Liver (tissue), 9 donors: ENCODE measurements around the gene DUSP21. TPM values are rescaled to one million over a fixed set of nuclear protein-coding genes. Genes with fewer than 3 reads are reported as not detected.

Experiments used
- DNase-seq: peaks from one replicate; pipeline ENCODE4 v3.0.0-alpha.2; 2017; ENCODE audit warnings: low spot score
- H3K27ac ChIP-seq, 2 donors: one replicate each; pipeline ENCODE4 v1.7.0; 2013; ENCODE audit warnings: inconsistent platforms in 2 of 2, low read length in 2 of 2, control low read depth in 1 of 2, low read depth in 1 of 2, mild to moderate bottlenecking in 1 of 2
- H3K27me3 ChIP-seq, 4 donors: one replicate each; pipeline versions ENCODE4 v1.6.1 to v1.7.0; 2013; ENCODE audit warnings: low read length in 3 of 4, inconsistent platforms in 1 of 4, mild to moderate bottlenecking in 1 of 4, moderate library complexity in 1 of 4; ENCODE audit not compliant: control insufficient read depth in 4 of 4, insufficient read depth in 4 of 4
- H3K36me3 ChIP-seq, 4 donors: one replicate each; pipeline versions ENCODE4 v1.6.1 to v1.7.0; 2013; ENCODE audit warnings: low read length in 3 of 4, mild to moderate bottlenecking in 3 of 4, low read depth in 1 of 4, moderate library complexity in 1 of 4; ENCODE audit not compliant: control insufficient read depth in 4 of 4, insufficient read depth in 3 of 4
- H3K4me1 ChIP-seq, 4 donors: one replicate each; pipeline versions ENCODE4 v1.6.1 to v1.7.0; 2013; ENCODE audit warnings: low read length in 3 of 4, mild to moderate bottlenecking in 3 of 4, moderate library complexity in 1 of 4; ENCODE audit not compliant: control insufficient read depth in 4 of 4, insufficient read depth in 4 of 4
- H3K4me3 ChIP-seq, 3 donors: one replicate each; pipeline versions ENCODE4 v1.6.1 to v1.7.0; 2013; ENCODE audit warnings: low read length in 3 of 3, control low read depth in 1 of 3, low read depth in 1 of 3, mild to moderate bottlenecking in 1 of 3
- H3K9ac ChIP-seq, 2 donors: one replicate each; pipeline ENCODE4 v1.7.0; 2013; ENCODE audit warnings: low read length in 2 of 2, mild to moderate bottlenecking in 2 of 2, moderate library complexity in 2 of 2, control low read depth in 1 of 2, low read depth in 1 of 2
- H3K9me3 ChIP-seq, 4 donors: one replicate each; pipeline versions ENCODE4 v1.6.1 to v1.7.0; 2013; ENCODE audit warnings: low read length in 3 of 4; ENCODE audit not compliant: control insufficient read depth in 4 of 4
- EGR1 ChIP-seq, 2 donors: IDR thresholded peaks; 2 replicates each; pipeline ENCODE4 v1.6.1; 2016 to 2018; ENCODE audit warnings: antibody characterized with exemption in 2 of 2, low read depth in 2 of 2
- FOXA1 ChIP-seq: IDR thresholded peaks from 2 replicates; pipeline ENCODE4 v1.6.1; 2016; ENCODE audit warnings: antibody characterized with exemption
- FOXA2 ChIP-seq: IDR thresholded peaks from 2 replicates; pipeline ENCODE4 v1.6.1; 2016; ENCODE audit warnings: antibody characterized with exemption
- GABPA ChIP-seq, 2 donors: IDR thresholded peaks in 1 of 2; conservative IDR thresholded peaks in 1 of 2; 2 replicates each; pipeline ENCODE4 v1.6.1; 2016; ENCODE audit warnings: antibody characterized with exemption in 2 of 2, mild to moderate bottlenecking in 1 of 2, moderate library complexity in 1 of 2
- HNF4A ChIP-seq, 2 donors: conservative IDR thresholded peaks; 2 replicates each; pipeline ENCODE4 v1.6.1; 2016; ENCODE audit warnings: antibody characterized with exemption in 2 of 2, mild to moderate bottlenecking in 2 of 2
- HNF4G ChIP-seq: IDR thresholded peaks from 2 replicates; pipeline ENCODE4 v1.6.1; 2016; ENCODE audit warnings: antibody characterized with exemption
- JUND ChIP-seq, 2 donors: IDR thresholded peaks; 2 replicates each; pipeline ENCODE4 v1.6.1; 2016; ENCODE audit warnings: antibody characterized with exemption in 2 of 2
- NR2F2 ChIP-seq: IDR thresholded peaks from 2 replicates; pipeline ENCODE4 v1.6.1; 2016; ENCODE audit warnings: antibody characterized with exemption
- RAD21 ChIP-seq, 2 donors: IDR thresholded peaks; 2 replicates each; pipeline ENCODE4 v1.6.1; 2016; ENCODE audit warnings: antibody characterized with exemption in 2 of 2, mild to moderate bottlenecking in 2 of 2
- RXRA ChIP-seq, 2 donors: IDR thresholded peaks; 2 replicates each; pipeline ENCODE4 v1.6.1; 2017 to 2018; ENCODE audit warnings: antibody characterized with exemption in 2 of 2, mild to moderate bottlenecking in 1 of 2
- SP1 ChIP-seq: IDR thresholded peaks from 2 replicates; pipeline ENCODE4 v1.6.1; 2018; ENCODE audit warnings: antibody characterized with exemption, mild to moderate bottlenecking
- TAF1 ChIP-seq: conservative IDR thresholded peaks from 2 replicates; pipeline ENCODE4 v1.6.1; 2016; ENCODE audit warnings: antibody characterized with exemption, mild to moderate bottlenecking
- YY1 ChIP-seq: IDR thresholded peaks from 2 replicates; pipeline ENCODE4 v1.6.1; 2016; ENCODE audit warnings: antibody characterized with exemption, mild to moderate bottlenecking
- WGBS: extraction: QIAGEN DNeasy Blood & Tissue Kit; methylation state at CpG from one replicate; pipeline ENCODE4 v1.1.7; 2013; 5-methylcytosine and 5-hydroxymethylcytosine counted together
- polyA plus RNA-seq, 2 donors: library from polyadenylated mRNA; stranded (reverse) in 1 of 2; unstranded in 1 of 2; fragments of 200-250 nt in 1 of 2; fragments of >200 nt in 1 of 2; fragmentation: Nextera tagmentation in 1 of 2; extraction: Ambion mirVana in 1 of 2; gene quantifications; one replicate each; pipeline versions ENCODE4 v1.2.1 to v1.2.3, GENCODE V29; 2013 to 2015
- total RNA-seq, 2 donors: library from RNA; depleted of rRNA; stranded (reverse); fragments of >200 nt; gene quantifications; one replicate each; pipeline ENCODE4 v1.2.3, GENCODE V29; 2014
- TF ChIP-seq, protein P1 (sequence below): IDR thresholded peaks from 2 replicates; pipeline ENCODE4 v1.6.1; 2016; ENCODE audit warnings: antibody characterized with exemption
- TF ChIP-seq, protein P2 (sequence below): IDR thresholded peaks from 2 replicates; pipeline ENCODE4 v1.6.1; 2016; ENCODE audit warnings: antibody characterized with exemption
- TF ChIP-seq, protein P3 (sequence below): fragments of 150-350 bp; IDR thresholded peaks from 2 replicates; pipeline ENCODE4 v1.5.1; 2017; ENCODE audit warnings: improper control_type of control experiment, low read depth, low read length; ENCODE audit not compliant: missing input control
- TF ChIP-seq, protein P4 (sequence below): IDR thresholded peaks from 2 replicates; pipeline ENCODE4 v1.6.1; 2016; ENCODE audit warnings: antibody characterized with exemption, mild to moderate bottlenecking
- TF ChIP-seq, protein P5 (sequence below): IDR thresholded peaks from 2 replicates; pipeline ENCODE4 v1.6.1; 2016; ENCODE audit warnings: antibody characterized with exemption
- donor health status: healthy.
- donor health status: healthy.
- donor health status: healthy.
- donor health status: healthy.
- donor health status: healthy.

The DUSP21 gene
- total and polyA plus RNA-seq, 4 donors: 1.6 TPM; not detected in 3

DNA sequence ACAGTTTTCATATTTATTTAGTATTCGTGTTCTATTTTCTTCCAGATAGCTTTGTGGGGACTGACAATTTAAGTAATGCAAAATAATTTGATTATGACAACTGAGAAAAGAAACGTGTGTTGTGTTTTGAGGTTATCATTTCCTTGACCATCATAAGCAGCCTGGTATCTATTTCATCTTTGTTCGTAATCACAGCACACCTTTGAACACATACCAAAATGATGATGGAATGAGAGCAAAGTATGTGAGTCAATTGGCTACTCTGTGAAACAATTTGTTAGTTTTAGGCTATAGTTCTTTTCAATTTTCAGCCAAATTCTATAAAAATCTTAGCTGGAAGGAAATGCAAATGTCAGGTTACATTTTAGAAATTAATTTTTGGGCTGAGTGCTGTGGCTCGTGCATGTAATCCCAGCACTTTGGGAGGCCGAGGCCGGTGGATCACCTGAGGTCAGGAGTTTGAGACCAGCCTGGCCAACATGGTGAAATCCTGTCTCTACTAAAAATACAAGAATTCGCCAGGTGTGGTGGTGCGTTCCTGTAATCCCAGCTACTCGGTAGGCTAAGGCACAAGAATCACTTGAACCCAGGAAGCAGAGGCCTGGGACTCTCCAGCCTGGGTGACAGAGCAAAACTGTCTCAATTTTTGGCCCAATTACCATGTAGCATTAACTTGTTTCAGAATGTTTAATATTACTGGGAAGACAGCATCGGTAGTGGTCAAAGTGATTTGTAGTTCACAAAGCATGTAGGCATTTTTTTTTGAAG, 1.1 kb upstream of the DUSP21 start:
- Histone ChIP-seq H3K27me3 (no peaks in the 10 kb centered on the region), H3K4me3 (no peak overlapping the region), H3K9me3 (no peaks in the 10 kb centered on the region), H3K27ac (no peak overlapping the region), H3K36me3 (no peaks in the 10 kb centered on the region), H3K9ac (no peak overlapping the region), H3K4me1 (no peaks in the 10 kb centered on the region)
- TF ChIP-seq YY1: no peak
- TF ChIP-seq JUND (IDR thresholded peaks at IDR 0.05): no peak
- TF ChIP-seq HNF4A (conservative IDR thresholded peaks at IDR 0.05): no peak
- no peak for TF ChIP-seq NR2F2
- no peak for TF ChIP-seq HNF4G
- TF ChIP-seq EGR1 (IDR thresholded peaks at IDR 0.05; ENCODE audit: low read depth in 2 of 2): no peak
- TF ChIP-seq TAF1: no peak
- no peak for TF ChIP-seq SP1
- no peak for TF ChIP-seq GABPA (IDR thresholded peaks at IDR 0.05 in 1 of 2, conservative IDR thresholded peaks at IDR 0.05 in 1 of 2)
- TF ChIP-seq, protein P1, sequence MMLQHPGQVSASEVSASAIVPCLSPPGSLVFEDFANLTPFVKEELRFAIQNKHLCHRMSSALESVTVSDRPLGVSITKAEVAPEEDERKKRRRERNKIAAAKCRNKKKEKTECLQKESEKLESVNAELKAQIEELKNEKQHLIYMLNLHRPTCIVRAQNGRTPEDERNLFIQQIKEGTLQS: no peak
- TF ChIP-seq, protein P2, sequence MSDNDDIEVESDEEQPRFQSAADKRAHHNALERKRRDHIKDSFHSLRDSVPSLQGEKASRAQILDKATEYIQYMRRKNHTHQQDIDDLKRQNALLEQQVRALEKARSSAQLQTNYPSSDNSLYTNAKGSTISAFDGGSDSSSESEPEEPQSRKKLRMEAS: no peak
- no peak for TF ChIP-seq FOXA1
- TF ChIP-seq FOXA2: no peak
- TF ChIP-seq RXRA (IDR thresholded peaks at IDR 0.05): no peak
- TF ChIP-seq, protein P3, sequence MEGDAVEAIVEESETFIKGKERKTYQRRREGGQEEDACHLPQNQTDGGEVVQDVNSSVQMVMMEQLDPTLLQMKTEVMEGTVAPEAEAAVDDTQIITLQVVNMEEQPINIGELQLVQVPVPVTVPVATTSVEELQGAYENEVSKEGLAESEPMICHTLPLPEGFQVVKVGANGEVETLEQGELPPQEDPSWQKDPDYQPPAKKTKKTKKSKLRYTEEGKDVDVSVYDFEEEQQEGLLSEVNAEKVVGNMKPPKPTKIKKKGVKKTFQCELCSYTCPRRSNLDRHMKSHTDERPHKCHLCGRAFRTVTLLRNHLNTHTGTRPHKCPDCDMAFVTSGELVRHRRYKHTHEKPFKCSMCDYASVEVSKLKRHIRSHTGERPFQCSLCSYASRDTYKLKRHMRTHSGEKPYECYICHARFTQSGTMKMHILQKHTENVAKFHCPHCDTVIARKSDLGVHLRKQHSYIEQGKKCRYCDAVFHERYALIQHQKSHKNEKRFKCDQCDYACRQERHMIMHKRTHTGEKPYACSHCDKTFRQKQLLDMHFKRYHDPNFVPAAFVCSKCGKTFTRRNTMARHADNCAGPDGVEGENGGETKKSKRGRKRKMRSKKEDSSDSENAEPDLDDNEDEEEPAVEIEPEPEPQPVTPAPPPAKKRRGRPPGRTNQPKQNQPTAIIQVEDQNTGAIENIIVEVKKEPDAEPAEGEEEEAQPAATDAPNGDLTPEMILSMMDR: no peak
- TF ChIP-seq, protein P4, sequence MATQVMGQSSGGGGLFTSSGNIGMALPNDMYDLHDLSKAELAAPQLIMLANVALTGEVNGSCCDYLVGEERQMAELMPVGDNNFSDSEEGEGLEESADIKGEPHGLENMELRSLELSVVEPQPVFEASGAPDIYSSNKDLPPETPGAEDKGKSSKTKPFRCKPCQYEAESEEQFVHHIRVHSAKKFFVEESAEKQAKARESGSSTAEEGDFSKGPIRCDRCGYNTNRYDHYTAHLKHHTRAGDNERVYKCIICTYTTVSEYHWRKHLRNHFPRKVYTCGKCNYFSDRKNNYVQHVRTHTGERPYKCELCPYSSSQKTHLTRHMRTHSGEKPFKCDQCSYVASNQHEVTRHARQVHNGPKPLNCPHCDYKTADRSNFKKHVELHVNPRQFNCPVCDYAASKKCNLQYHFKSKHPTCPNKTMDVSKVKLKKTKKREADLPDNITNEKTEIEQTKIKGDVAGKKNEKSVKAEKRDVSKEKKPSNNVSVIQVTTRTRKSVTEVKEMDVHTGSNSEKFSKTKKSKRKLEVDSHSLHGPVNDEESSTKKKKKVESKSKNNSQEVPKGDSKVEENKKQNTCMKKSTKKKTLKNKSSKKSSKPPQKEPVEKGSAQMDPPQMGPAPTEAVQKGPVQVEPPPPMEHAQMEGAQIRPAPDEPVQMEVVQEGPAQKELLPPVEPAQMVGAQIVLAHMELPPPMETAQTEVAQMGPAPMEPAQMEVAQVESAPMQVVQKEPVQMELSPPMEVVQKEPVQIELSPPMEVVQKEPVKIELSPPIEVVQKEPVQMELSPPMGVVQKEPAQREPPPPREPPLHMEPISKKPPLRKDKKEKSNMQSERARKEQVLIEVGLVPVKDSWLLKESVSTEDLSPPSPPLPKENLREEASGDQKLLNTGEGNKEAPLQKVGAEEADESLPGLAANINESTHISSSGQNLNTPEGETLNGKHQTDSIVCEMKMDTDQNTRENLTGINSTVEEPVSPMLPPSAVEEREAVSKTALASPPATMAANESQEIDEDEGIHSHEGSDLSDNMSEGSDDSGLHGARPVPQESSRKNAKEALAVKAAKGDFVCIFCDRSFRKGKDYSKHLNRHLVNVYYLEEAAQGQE: no peak
- DNase-seq: no peak
- WGBS: 91% methylated on average over 10 of the region's 10 CpGs

DNA sequence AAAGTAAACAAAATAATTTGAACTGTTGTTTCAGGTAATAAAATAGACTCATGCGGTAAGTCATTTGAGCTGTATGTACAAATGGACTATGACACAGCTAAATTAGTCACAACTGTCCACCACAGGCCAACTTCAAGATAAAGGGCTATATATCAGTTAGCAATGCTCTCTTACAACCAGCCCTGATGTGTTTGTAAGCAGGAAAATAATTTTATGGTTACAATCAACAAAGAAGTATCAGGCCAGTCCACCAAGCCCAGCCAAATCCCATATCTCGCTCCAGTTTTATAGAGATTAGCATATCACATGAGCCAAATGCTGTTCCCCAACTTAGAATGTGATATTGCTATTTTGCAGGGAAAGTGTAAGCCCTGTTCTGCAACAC, 511 bp upstream of the DUSP21 start:
- H3K9ac ChIP-seq: no peak overlapping the region
- H3K9me3 ChIP-seq: no peaks in the 10 kb centered on the region
- H3K27ac ChIP-seq: no peak overlapping the region
- no peaks in the 10 kb centered on the region for H3K4me1 ChIP-seq
- DNase-seq: no peak
- 89% methylated on average over 2 of the region's 2 CpGs for WGBS
- no peak overlapping the region for H3K4me3 ChIP-seq
- H3K27me3 ChIP-seq: no peaks in the 10 kb centered on the region
- no peaks in the 10 kb centered on the region for H3K36me3 ChIP-seq
- TF ChIP-seq RAD21 (IDR thresholded peaks at IDR 0.05): no peak
- no peak for TF ChIP-seq JUND (IDR thresholded peaks at IDR 0.05)
- TF ChIP-seq, protein P1: no peak
- TF ChIP-seq RXRA (IDR thresholded peaks at IDR 0.05): no peak
- TF ChIP-seq, protein P5, sequence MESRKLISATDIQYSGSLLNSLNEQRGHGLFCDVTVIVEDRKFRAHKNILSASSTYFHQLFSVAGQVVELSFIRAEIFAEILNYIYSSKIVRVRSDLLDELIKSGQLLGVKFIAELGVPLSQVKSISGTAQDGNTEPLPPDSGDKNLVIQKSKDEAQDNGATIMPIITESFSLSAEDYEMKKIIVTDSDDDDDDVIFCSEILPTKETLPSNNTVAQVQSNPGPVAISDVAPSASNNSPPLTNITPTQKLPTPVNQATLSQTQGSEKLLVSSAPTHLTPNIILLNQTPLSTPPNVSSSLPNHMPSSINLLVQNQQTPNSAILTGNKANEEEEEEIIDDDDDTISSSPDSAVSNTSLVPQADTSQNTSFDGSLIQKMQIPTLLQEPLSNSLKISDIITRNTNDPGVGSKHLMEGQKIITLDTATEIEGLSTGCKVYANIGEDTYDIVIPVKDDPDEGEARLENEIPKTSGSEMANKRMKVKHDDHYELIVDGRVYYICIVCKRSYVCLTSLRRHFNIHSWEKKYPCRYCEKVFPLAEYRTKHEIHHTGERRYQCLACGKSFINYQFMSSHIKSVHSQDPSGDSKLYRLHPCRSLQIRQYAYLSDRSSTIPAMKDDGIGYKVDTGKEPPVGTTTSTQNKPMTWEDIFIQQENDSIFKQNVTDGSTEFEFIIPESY: no peak
- TF ChIP-seq, protein P2: no peak
- TF ChIP-seq SP1: no peak
- no peak for TF ChIP-seq TAF1
- no peak for TF ChIP-seq EGR1 (IDR thresholded peaks at IDR 0.05; ENCODE audit: low read depth in 2 of 2)
- no peak for TF ChIP-seq YY1
- no peak for TF ChIP-seq NR2F2
- TF ChIP-seq HNF4G: no peak
- TF ChIP-seq, protein P3: no peak
- TF ChIP-seq FOXA2: no peak
- TF ChIP-seq GABPA (IDR thresholded peaks at IDR 0.05 in 1 of 2, conservative IDR thresholded peaks at IDR 0.05 in 1 of 2): no peak
